ENCODE data around the gene PDE3A. TPM values are rescaled to one million over a fixed set of nuclear protein-coding genes. Genes with fewer than 3 reads are reported as not detected.

Gene PDE3A
- total RNA-seq, 1 experiment from 2014 or later = 2.8 TPM

DNA sequence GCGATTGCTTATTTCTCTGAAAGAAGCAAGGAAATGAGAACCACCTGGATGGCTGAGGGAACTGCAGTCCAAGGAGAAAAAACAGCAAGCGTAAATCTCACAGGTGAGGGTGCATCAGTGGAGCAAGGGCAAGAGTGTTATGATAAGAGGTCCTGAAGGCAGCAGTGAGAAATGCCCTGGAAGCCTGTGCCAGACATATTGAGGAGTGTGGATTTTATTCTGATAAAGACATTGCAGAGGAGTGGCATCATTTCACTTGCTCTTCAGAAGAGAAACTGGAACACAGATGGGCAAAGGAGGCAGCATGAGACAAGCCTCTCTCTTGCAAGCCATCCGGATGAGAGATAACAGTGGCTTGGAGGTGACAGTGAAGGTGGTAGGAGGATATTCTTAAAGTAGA lies 78.5 kb downstream of the PDE3A start (continued):
- TF ChIP-seq ZNF396 (CRISPR knock-in tag; IDR thresholded peaks at IDR 0.05; ENCODE audit: borderline replicate concordance) (no peak), FOXK1 (CRISPR knock-in tag; IDR thresholded peaks at IDR 0.05) (no peak)

DNA sequence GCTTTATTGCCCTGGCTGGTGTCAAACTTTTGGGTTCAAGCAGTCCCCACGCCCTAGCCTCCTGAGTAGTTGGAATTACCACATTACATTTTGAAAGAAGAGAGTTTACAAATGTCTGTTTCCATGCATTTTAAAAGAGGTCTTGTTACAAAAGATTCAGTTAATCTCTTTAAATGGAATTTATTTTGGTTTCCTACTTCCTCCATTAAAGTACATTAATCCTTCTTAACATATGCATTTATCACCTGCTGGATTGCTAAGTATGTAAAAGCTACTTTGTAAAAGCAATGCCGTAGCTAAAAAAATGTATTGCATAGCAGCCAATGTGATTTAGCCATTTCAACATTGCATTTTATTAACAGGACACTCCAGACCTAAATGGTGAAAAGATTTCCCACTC lies 80.4 kb downstream of the PDE3A start:
- Mint-ChIP-seq H3K36me3 (no peaks in the 10 kb centered on the region), H3K4me3 (no peak overlapping the region), H3K27me3 (ENCODE audit: low read depth) (no peaks in the 10 kb centered on the region; the same call in 1 of the 2 replicates), H3K27ac (no peak overlapping the region), H3K4me1 (peaks cover 39% of the 10 kb centered on the region), H3K9me3 (no peaks in the 10 kb centered on the region)
- ChIA-PET POLR2A (no interaction called here), CTCF (no interaction called here)
- no peak for ATAC-seq
- DNase-seq (ENCODE audit: low spot score) = no peak
- TF ChIP-seq HMGA2 (CRISPR knock-in tag; IDR thresholded peaks at IDR 0.05) (no peak), E2F1 (CRISPR knock-in tag; IDR thresholded peaks at IDR 0.05) (no peak), NFYB (CRISPR knock-in tag; conservative IDR thresholded peaks at IDR 0.05; ENCODE audit: low read depth) (no peak), AFF4 (CRISPR knock-in tag; IDR thresholded peaks at IDR 0.05; ENCODE audit: borderline replicate concordance) (no peak), RORB (CRISPR knock-in tag; IDR thresholded peaks at IDR 0.05) (no peak), JUN (CRISPR knock-in tag; IDR thresholded peaks at IDR 0.05) (no peak), ZNF396 (CRISPR knock-in tag; IDR thresholded peaks at IDR 0.05; ENCODE audit: borderline replicate concordance) (no peak), IRF2 (CRISPR knock-in tag; IDR thresholded peaks at IDR 0.05; ENCODE audit: borderline replicate concordance, low read depth) (no peak), EMX1 (CRISPR knock-in tag; IDR thresholded peaks at IDR 0.05) (no peak)
- TF ChIP-seq, protein P1, sequence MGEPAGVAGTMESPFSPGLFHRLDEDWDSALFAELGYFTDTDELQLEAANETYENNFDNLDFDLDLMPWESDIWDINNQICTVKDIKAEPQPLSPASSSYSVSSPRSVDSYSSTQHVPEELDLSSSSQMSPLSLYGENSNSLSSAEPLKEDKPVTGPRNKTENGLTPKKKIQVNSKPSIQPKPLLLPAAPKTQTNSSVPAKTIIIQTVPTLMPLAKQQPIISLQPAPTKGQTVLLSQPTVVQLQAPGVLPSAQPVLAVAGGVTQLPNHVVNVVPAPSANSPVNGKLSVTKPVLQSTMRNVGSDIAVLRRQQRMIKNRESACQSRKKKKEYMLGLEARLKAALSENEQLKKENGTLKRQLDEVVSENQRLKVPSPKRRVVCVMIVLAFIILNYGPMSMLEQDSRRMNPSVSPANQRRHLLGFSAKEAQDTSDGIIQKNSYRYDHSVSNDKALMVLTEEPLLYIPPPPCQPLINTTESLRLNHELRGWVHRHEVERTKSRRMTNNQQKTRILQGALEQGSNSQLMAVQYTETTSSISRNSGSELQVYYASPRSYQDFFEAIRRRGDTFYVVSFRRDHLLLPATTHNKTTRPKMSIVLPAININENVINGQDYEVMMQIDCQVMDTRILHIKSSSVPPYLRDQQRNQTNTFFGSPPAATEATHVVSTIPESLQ (CRISPR knock-in tag; IDR thresholded peaks at IDR 0.05) = no peak

DNA sequence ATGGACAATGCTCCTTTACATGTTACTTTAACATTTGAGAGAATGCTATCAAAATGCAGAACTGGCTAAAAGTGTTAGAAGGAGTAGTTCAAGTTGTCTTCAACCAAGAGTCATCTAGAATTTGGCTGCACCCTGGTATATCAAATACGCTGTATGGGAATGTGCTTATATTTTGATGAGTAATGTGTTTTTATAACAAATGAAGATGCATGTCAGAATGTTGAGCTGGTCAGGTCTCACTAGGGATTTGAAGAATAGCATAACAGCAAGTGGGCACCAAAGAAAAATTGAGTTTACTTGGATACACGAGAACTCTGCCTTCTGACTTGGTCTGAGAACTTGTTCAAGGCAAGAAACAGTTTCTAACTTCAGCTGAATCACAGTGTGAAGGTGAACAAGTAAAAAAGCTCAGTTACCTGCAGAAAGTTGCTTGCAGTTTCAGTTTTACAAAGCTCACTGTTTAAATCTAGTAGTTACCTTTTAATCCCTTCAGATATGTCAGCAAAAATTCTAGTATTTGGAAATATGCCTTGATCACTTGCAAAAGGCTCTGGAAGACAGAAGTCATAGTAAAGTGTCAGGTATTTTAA lies 82.3 kb downstream of the PDE3A start:
- Mint-ChIP-seq H3K4me1 (peaks cover 34% of the 10 kb centered on the region), H3K4me3 (no peak overlapping the region), H3K36me3 (no peaks in the 10 kb centered on the region), H3K9me3 (no peaks in the 10 kb centered on the region), H3K27me3 (ENCODE audit: low read depth) (no peaks in the 10 kb centered on the region; the same call in 1 of the 2 replicates), H3K27ac (no peak overlapping the region)
- ATAC-seq (no peak), DNase-seq (ENCODE audit: low spot score) (no peak)
- ChIA-PET POLR2A (no interaction called here), CTCF (no interaction called here)
- TF ChIP-seq, protein P2, sequence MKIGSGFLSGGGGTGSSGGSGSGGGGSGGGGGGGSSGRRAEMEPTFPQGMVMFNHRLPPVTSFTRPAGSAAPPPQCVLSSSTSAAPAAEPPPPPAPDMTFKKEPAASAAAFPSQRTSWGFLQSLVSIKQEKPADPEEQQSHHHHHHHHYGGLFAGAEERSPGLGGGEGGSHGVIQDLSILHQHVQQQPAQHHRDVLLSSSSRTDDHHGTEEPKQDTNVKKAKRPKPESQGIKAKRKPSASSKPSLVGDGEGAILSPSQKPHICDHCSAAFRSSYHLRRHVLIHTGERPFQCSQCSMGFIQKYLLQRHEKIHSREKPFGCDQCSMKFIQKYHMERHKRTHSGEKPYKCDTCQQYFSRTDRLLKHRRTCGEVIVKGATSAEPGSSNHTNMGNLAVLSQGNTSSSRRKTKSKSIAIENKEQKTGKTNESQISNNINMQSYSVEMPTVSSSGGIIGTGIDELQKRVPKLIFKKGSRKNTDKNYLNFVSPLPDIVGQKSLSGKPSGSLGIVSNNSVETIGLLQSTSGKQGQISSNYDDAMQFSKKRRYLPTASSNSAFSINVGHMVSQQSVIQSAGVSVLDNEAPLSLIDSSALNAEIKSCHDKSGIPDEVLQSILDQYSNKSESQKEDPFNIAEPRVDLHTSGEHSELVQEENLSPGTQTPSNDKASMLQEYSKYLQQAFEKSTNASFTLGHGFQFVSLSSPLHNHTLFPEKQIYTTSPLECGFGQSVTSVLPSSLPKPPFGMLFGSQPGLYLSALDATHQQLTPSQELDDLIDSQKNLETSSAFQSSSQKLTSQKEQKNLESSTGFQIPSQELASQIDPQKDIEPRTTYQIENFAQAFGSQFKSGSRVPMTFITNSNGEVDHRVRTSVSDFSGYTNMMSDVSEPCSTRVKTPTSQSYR (CRISPR knock-in tag; IDR thresholded peaks at IDR 0.05) = no peak
- TF ChIP-seq, protein P3, sequence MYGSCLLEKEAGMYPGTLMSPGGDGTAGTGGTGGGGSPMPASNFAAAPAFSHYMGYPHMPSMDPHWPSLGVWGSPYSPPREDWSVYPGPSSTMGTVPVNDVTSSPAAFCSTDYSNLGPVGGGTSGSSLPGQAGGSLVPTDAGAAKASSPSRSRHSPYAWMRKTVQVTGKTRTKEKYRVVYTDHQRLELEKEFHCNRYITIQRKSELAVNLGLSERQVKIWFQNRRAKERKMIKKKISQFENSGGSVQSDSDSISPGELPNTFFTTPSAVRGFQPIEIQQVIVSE (CRISPR knock-in tag; IDR thresholded peaks at IDR 0.05; ENCODE audit: borderline replicate concordance) = no peak
- TF ChIP-seq TEAD1 (CRISPR knock-in tag; IDR thresholded peaks at IDR 0.05) = no peak
- no peak for TF ChIP-seq E2F1 (CRISPR knock-in tag; IDR thresholded peaks at IDR 0.05)
- TF ChIP-seq GTF2I (CRISPR knock-in tag; conservative IDR thresholded peaks at IDR 0.05) = no peak
- TF ChIP-seq ATF1 (CRISPR knock-in tag; IDR thresholded peaks at IDR 0.05) = no peak
- TF ChIP-seq RORB (CRISPR knock-in tag; IDR thresholded peaks at IDR 0.05) = no peak
- no peak for TF ChIP-seq STAT6 (CRISPR knock-in tag; conservative IDR thresholded peaks at IDR 0.05; ENCODE audit: low read depth)
